Retina (tissue), 1 donor: ENCODE data around the gene GIGYF2.
"Not testable (repeated sequence)": the region's sequence is repeated elsewhere in the genome, so short reads cannot be mapped to it uniquely, and the experiment has no call there.

Experiments
- DNase-seq: peaks from one replicate; pipeline ENCODE4 v3.0.0-alpha.2; 2016

The GIGYF2 gene

GRCh38 chr2:232898592-232899543 is 201.7 kb downstream of the GIGYF2 start:
- no peak for DNase-seq

- peak; percentile 36 for DNase-seq
These were observed 203.9 kb downstream of the GIGYF2 start for GRCh38 chr2:232900811-232901735.

- no peak for DNase-seq
These were observed 204.8 kb downstream of the GIGYF2 start for GRCh38 chr2:232901736-232902578.

- no peak for DNase-seq
These were observed 206.9 kb downstream of the GIGYF2 start for GRCh38 chr2:232903989-232904388.

GRCh38 chr2:232906867-232907717 is 210.0 kb downstream of the GIGYF2 start:
- DNase-seq, result peak; percentile 32

GRCh38 chr2:232907718-232908085 is 210.6 kb downstream of the GIGYF2 start:
- not testable (repeated sequence) for DNase-seq

GRCh38 chr2:232908695-232909094 is 211.6 kb downstream of the GIGYF2 start:
- no peak for DNase-seq
